GM18499 (cell line): ENCODE data around the gene C21orf58.

Experiments
- ATAC-seq: cut with Tn5 transposase; IDR thresholded peaks from one replicate; pipeline ENCODE4 v1.9.1; 2021; ENCODE audit warnings: moderate number of reproducible peaks; ENCODE audit not compliant: insufficient read depth, unreplicated experiment

Gene C21orf58

DNA sequence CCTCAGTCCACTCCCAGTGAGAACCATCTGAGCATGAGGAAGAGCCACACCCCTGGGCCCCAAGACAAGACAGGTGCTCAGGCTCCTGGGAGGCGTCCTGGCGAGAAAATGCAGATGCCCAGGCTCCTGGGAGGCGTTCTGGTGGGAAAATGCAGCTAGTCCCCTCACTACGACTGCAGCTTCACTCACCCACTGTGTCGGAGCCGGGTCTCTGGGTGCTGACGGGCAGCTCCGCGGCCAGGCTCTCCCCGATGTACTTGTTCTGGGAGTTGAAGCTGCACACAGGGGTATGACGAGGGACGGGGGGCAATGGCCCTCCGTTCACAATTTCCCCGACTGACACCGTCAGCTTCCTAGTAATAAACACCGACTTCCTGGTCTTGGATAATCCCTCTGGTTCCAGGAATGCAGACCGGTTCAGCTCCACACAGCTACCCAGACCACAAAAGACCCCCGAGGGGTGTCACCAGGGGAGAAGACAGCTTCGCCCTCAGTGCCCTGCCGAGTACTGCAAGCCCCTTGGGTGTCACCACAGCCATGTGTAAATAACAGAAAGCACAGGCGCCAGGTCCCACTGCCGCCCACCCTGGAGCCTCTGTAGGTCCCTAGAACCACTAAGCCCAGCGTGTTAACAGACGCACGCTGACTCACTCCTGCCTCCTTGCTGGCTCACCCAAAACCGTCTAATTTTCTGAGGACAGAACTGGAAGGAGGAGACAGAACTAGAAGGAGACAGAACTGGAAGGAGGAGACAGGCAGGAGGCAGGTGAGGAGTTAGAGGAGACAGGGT is 57.7 kb downstream of the C21orf58 start:
- ATAC-seq = no peak

GRCh38 chr21:46264690-46265144 is 59.0 kb downstream of the C21orf58 start:
- no peak for ATAC-seq

DNA sequence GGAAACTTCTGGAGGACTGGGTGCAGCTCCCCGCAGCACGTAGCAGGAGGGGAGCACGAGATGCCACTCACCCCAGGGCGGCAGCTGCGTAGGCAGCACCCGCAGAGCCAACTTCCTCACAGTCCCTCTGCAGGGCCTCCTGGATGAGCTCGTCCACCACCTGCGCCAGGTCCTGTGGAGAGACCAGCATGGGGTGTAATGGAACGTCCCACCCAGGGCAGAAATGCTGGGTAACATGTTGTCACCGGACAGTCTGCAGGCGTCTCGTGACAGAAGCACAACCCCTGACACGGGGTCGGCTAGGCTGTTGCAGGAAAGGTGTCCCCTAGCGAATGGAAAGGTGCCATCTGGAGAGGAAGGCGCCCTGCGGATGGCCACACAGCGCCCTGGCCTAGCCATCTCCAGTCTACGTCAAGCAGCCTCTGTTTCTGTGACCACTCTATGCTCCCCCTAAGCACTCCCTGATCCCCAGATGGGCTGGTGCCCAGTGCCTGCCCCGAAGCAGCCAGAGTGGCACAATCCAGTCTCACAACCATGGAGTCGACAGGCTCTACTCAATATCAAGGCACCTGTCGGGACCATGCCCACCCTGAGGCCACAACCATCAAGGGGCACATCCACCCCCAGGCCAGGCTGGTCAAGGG is 59.5 kb downstream of the C21orf58 start:
- no peak for ATAC-seq

- ATAC-seq = no peak
These were observed 67.1 kb downstream of the C21orf58 start for GRCh38 chr21:46256501-46256994.

DNA sequence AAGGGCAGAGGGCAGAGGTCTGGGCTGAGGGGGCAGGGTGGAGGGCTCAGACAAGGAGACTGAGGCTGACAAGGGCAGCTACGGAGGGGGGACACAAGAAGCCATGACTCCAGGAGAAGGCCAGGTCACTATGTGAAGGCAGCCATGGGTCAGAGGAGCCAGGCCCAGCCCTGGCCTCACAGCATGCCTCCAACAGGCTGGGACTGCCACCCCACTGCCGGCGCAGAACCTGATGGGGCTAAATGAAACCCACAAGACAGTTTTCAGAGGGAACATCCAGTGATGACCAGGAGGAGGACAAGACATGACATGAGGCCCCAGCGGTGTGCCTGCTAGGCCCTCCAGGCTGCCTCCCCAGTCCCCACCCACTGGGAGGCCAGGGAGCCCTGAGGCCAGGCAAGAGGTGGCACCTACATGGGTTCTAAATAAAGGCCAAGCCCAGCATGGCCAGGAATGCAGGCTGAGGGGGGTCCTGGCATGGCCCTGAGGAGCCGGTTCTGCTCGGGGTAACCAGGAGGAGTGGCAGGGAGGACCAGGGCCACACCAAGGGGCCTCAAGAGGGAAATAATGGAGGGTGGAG is 67.8 kb downstream of the C21orf58 start:
- no peak for ATAC-seq

DNA sequence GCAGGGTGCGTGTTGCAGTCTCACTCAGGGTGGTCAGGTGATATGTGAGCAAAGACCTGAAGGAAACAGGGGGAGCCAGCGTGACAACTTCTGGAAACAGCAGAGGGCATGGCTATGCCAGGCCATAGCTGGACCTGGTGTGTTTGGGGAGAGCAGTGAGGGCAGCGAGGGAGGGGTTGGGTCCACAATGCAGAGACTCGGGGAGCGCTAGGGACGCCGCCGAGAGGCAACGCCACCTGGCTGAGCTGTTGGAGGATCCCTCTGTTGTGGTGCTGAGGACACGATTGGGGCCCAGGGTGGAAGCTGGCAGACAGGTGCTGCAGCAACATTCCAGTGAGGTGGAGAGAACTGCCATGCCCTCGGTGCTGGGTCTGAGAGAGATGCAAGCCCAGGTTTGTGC is 68.5 kb downstream of the C21orf58 start:
- ATAC-seq = no peak

- ATAC-seq = no peak
These were observed 69.3 kb downstream of the C21orf58 start for GRCh38 chr21:46254208-46254975.

DNA sequence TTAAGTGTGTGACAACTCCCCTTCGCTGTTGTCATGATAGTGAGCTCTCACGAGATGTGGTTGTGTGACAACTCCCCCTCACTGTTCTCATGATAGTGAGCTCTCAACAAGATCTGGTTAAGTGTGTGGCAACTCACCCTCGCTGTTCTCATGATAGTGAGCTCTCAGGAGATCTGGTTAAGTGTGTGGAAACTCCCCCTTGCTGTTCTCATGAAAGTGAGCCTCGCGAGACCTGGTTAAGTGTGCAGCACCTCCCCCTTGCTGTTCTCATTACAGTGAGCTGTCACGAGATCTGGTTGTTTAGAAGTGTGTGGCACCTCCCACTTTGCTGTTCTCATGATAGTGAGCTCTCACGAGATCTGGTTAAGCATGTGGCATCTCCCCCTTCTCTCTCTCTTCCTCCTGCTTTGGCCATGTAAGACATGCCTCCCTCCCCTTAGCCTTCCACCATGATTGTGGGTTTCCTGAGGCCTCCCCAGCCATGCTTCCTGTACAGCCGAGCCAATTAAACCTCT is 70.0 kb downstream of the C21orf58 start:
- peak; percentile 62 for ATAC-seq

GRCh38 chr21:46252840-46253239 is 70.8 kb downstream of the C21orf58 start:
- ATAC-seq = no peak
